KMS-11 (cell line): ENCODE data around the gene EBLN2.

Experiments used
- H2AFZ ChIP-seq: fragments of 200-600 bp; sonication (generic); 2 replicates; pipeline ENCODE4 v1.6.1; 2016; ENCODE audit warnings: antibody characterized with exemption, mixed run types, low read depth
- H3K27ac ChIP-seq: fragments of 200-600 bp; sonication (generic); 2 replicates; pipeline ENCODE4 v1.6.1; 2016; ENCODE audit warnings: mild to moderate bottlenecking, mixed run types
- H3K27me3 ChIP-seq: fragments of 200-600 bp; sonication (generic); 2 replicates; pipeline ENCODE4 v1.6.1; 2017; ENCODE audit warnings: mild to moderate bottlenecking, low read depth, mixed run types, moderate library complexity; ENCODE audit not compliant: insufficient read depth
- H3K36me3 ChIP-seq: fragments of 200-600 bp; sonication (generic); 2 replicates; pipeline ENCODE4 v1.6.1; 2017; ENCODE audit warnings: mild to moderate bottlenecking, mixed run types; ENCODE audit not compliant: insufficient read depth
- H3K4me1 ChIP-seq: fragments of 200-600 bp; sonication (generic); 2 replicates; pipeline ENCODE4 v1.6.1; 2016; ENCODE audit warnings: mild to moderate bottlenecking, low read depth, mixed run types; ENCODE audit not compliant: poor library complexity, severe bottlenecking
- H3K4me2 ChIP-seq: fragments of 200-600 bp; sonication (generic); 2 replicates; pipeline ENCODE4 v1.7.0; 2016; ENCODE audit warnings: mild to moderate bottlenecking, mixed run types
- H3K4me3 ChIP-seq: fragments of 200-600 bp; sonication (generic); IDR thresholded peaks from 2 replicates; pipeline ENCODE4 v1.6.1; 2017; ENCODE audit warnings: low read depth, low read length, mixed read lengths; ENCODE audit not compliant: insufficient read depth
- H3K79me2 ChIP-seq: fragments of 200-600 bp; sonication (generic); 2 replicates; pipeline ENCODE4 v1.6.1; 2016; ENCODE audit warnings: low read depth, mixed run types; ENCODE audit not compliant: insufficient read depth
- H3K9ac ChIP-seq: fragments of 200-600 bp; sonication (generic); 2 replicates; pipeline ENCODE4 v1.6.1; 2016; ENCODE audit warnings: mild to moderate bottlenecking, mixed run types
- H4K20me1 ChIP-seq: fragments of 200-600 bp; sonication (generic); 2 replicates; pipeline ENCODE4 v1.6.1; 2016; ENCODE audit warnings: mild to moderate bottlenecking, mixed run types; ENCODE audit not compliant: insufficient read depth
- CTCF ChIP-seq: fragments of 200-600 bp; sonication (generic); conservative IDR thresholded peaks from 2 replicates; pipeline ENCODE4 v1.6.1; 2017; ENCODE audit warnings: low read depth, mild to moderate bottlenecking, antibody characterized with exemption, low read length, moderate library complexity, mixed read lengths

EBLN2 gene

DNA sequence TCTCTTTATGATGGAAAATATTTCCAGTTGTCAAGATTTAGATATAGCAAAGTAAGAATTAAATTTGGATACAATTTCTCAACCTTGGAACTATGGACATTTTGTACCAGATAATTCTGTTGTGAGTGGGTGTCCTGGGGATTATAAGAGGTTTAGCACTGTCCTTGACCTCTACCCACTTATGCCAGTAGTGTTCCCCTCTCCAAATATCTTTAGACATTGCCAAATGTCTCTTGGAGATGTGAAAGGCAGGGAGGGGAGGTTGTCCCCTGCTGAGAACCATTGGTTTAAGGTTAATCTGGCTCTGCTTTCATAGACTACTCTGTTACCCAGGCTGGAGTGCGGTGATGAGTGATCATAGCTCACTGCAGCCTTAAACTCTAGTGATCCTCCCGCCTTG is at the start of gene EBLN2:
TSS of gene EBLN2 (plus strand) at position 244 of the 400 bp plus-strand sequence. CDS start 423 bp downstream, outside the sequence.
- TF ChIP-seq CTCF = no peak
- no peak within 1 kb of the TSS for H3K9ac ChIP-seq
- peaks cover 19% of the 10 kb centered on the region; the same call in 1 of the 2 replicates for H4K20me1 ChIP-seq
- H3K27me3 ChIP-seq = no peaks in the 10 kb centered on the region
- no peaks in the 10 kb centered on the region for H3K4me1 ChIP-seq
- H3K79me2 ChIP-seq = peaks cover 17% of the 10 kb centered on the region; the same call in 1 of the 2 replicates
- H2AFZ ChIP-seq = no peak within 1 kb of the TSS
- no peak within 1 kb of the TSS for H3K4me2 ChIP-seq
- no peak within 1 kb of the TSS for H3K4me3 ChIP-seq
- no peak within 1 kb of the TSS for H3K27ac ChIP-seq
- no peaks in the 10 kb centered on the region for H3K36me3 ChIP-seq

DNA sequence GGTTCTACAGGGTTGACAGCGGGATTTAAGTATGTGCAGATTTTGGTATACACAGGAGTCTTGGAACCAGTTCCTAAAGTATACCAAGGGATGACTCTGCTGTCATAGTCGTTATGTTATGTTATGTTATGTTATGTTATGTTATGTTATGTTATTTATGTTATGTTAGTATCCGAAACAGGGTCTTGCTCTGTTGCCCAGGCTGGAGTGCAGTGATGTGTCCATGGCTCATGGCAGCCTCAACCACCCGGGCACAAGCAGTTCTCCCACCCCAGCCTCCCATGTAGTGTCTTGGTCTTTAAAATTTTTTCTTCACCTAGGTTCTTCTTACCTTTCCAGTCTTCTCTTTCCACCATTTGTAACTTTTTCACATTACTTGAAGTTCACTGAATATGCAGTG is 43.2 kb upstream of the EBLN2 start:
- TF ChIP-seq CTCF = no peak
- H4K20me1 ChIP-seq = 0 out of 2 replicates have a peak, but pooled peaks cover 12% of the 10 kb centered on the region
- no peak overlapping the region for H3K4me3 ChIP-seq
- H3K79me2 ChIP-seq = peaks cover 94% of the 10 kb centered on the region
- peaks cover 10% of the 10 kb centered on the region for H3K4me1 ChIP-seq
- H2AFZ ChIP-seq = no peak overlapping the region
- H3K9ac ChIP-seq = no peak overlapping the region
- H3K36me3 ChIP-seq = no peaks in the 10 kb centered on the region
- H3K27me3 ChIP-seq = no peaks in the 10 kb centered on the region
- H3K4me2 ChIP-seq = no peak overlapping the region
- H3K27ac ChIP-seq = no peak overlapping the region

DNA sequence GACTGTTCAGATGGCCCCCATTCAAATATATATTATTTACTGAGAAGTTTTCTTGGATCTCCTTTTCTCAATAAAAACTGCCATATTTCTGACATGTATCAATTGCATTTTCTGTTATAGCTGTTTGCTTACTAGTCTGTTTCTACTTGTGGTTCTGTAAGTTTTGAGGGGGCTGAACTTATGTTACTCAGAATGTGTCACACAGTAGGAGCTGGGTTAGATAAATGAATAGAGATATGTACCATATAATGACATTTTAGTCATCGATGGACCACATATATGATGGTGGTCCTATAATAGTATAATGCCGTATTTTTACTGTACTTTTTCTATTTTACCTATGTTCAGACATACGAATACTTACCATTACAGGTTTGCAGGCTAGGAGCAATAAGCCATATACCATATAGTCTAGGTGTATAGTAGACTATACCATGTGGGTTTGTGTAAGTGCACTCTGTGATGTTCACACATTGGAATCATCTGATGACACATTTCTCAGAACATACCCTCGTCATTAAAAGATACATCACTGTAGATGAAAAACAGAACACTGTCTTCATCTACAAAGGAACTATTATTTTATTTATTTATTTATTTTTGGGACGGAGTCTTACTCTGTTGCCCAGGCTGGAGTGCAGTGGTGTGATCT is 42.5 kb upstream of the EBLN2 start:
- Histone ChIP-seq H3K4me3 (no peak overlapping the region), H3K27me3 (no peaks in the 10 kb centered on the region), H3K4me2 (no peak overlapping the region), H3K79me2 (peaks cover 93% of the 10 kb centered on the region), H2AFZ (no peak overlapping the region), H3K36me3 (no peaks in the 10 kb centered on the region), H3K27ac (no peak overlapping the region), H4K20me1 (0 out of 2 replicates have a peak, but pooled peaks cover 12% of the 10 kb centered on the region), H3K4me1 (peaks cover 10% of the 10 kb centered on the region), H3K9ac (no peak overlapping the region)
- no peak for TF ChIP-seq CTCF

DNA sequence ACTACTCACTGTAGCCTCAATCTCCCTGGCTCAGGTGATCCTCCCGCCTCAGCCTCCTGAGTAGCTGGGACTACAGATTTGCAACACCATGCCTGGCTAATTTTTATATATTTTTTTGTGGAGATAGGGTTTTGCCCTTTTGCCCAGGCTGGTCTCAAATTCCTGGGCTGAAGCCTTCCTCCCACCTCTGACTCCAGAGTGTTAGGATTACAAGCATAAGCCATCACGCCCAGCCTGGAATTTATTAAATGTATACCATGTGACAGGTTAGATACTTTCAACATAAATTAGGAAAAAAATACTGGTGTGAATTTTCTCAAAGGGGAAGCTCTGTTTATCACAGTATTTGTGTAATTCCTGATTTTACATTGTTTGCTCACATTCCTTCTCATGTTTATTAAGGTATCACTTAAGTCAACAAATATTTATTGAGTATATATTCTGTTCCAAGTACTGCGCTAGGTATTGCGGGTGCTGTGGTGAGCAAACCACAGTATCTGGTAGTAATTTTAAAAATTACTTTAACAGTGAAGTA is 40.1 kb upstream of the EBLN2 start:
- Histone ChIP-seq H3K4me2 (no peak overlapping the region), H3K4me3 (no peak overlapping the region), H3K27me3 (no peaks in the 10 kb centered on the region), H3K9ac (no peak overlapping the region), H2AFZ (no peak overlapping the region), H3K36me3 (no peaks in the 10 kb centered on the region), H3K79me2 (peaks cover 94% of the 10 kb centered on the region), H3K4me1 (peaks cover 5% of the 10 kb centered on the region), H3K27ac (no peak overlapping the region), H4K20me1 (0 out of 2 replicates have a peak, but pooled peaks cover 12% of the 10 kb centered on the region)
- TF ChIP-seq CTCF = no peak
